Fibroblast of lung (primary cell): Measurements from ENCODE around the gene CADM2. TPM values are rescaled to one million over a fixed set of nuclear protein-coding genes. Genes with fewer than 3 reads are reported as not detected.
"Not testable (repeated sequence)": the region's sequence is repeated elsewhere in the genome, so short reads cannot be mapped to it uniquely, and the experiment has no call there.

ENCODE experiments used
- DNase-seq, 2 donors: peaks; one replicate each; pipeline versions ENCODE4 v3.0.0 to v3.0.0-alpha.2; 2010; ENCODE audit warnings: low read depth in 2 of 2
- H2AFZ ChIP-seq: 2 replicates; pipeline ENCODE4 v1.5.1; 2012; ENCODE audit warnings: low read length, control low read depth, inconsistent platforms
- H3K27ac ChIP-seq: 2 replicates; pipeline ENCODE4 v1.5.1; 2011; ENCODE audit warnings: low read length, control low read depth; ENCODE audit not compliant: insufficient read depth
- H3K27me3 ChIP-seq: 2 replicates; pipeline ENCODE4 v1.5.1; 2011; ENCODE audit warnings: mild to moderate bottlenecking, low read length; ENCODE audit not compliant: control insufficient read depth, insufficient read depth
- H3K36me3 ChIP-seq: 2 replicates; pipeline ENCODE4 v1.5.1; 2011; ENCODE audit warnings: low read length; ENCODE audit not compliant: control insufficient read depth, insufficient read depth
- H3K4me1 ChIP-seq: 2 replicates; pipeline ENCODE4 v1.5.1; 2011; ENCODE audit warnings: low read length; ENCODE audit not compliant: control insufficient read depth, insufficient read depth; ENCODE audit errors: extremely low read depth
- H3K4me2 ChIP-seq: 2 replicates; pipeline ENCODE4 v1.5.1; 2011; ENCODE audit warnings: low read length, control low read depth; ENCODE audit not compliant: insufficient read depth; ENCODE audit errors: extremely low read depth
- H3K4me3 ChIP-seq, 4 experiments: fragments of 200-600 bp in 1 of 4; sonication (generic) in 1 of 4; replicated peaks in 1 of 4; 2 replicates each; pipeline ENCODE4 v1.5.1; 2011 to 2016; ENCODE audit warnings: low read length in 4 of 4, low read depth in 3 of 4, mild to moderate bottlenecking in 3 of 4, control low read depth in 2 of 4, inconsistent platforms in 1 of 4, mixed read lengths in 1 of 4; ENCODE audit not compliant: insufficient read depth in 1 of 4; ENCODE audit errors: control extremely low read depth in 1 of 4
- H3K79me2 ChIP-seq: 2 replicates; pipeline ENCODE4 v1.5.1; 2012; ENCODE audit warnings: mild to moderate bottlenecking, low read length, inconsistent platforms; ENCODE audit not compliant: control insufficient read depth, insufficient read depth
- H3K9ac ChIP-seq: 2 replicates; pipeline ENCODE4 v1.5.1; 2011; ENCODE audit warnings: mild to moderate bottlenecking, low read length, control low read depth; ENCODE audit not compliant: insufficient read depth
- H3K9me3 ChIP-seq: 2 replicates; pipeline ENCODE4 v1.5.1; 2012; ENCODE audit warnings: low read depth, low read length; ENCODE audit not compliant: control insufficient read depth, insufficient read depth
- H4K20me1 ChIP-seq: 2 replicates; pipeline ENCODE4 v1.5.1; 2011; ENCODE audit warnings: low read length; ENCODE audit not compliant: control insufficient read depth, insufficient read depth; ENCODE audit errors: extremely low read depth
- CTCF ChIP-seq, 2 donors: IDR thresholded peaks in 1 of 2; conservative IDR thresholded peaks in 1 of 2; 1 replicate in 1 of 2; 2 replicates in 1 of 2; pipeline ENCODE4 v1.5.1; 2011 to 2012; ENCODE audit warnings: low read length in 2 of 2, control low read depth in 1 of 2, inconsistent platforms in 1 of 2, low read depth in 1 of 2, mild to moderate bottlenecking in 1 of 2
- EZH2 ChIP-seq: IDR thresholded peaks from 2 replicates; pipeline ENCODE4 v1.5.1; 2012; ENCODE audit warnings: low read length, control low read depth, mild to moderate bottlenecking; ENCODE audit errors: missing control alignments
- polyA plus RNA-seq, 2 donors: library from polyadenylated mRNA; depleted of rRNA in 1 of 2; stranded (reverse) in 1 of 2; unstranded in 1 of 2; fragments of >200 nt; gene quantifications; 2 replicates each; pipeline ENCODE4 v1.2.1, GENCODE V29; 2011 to 2012; ENCODE audit warnings: missing spikeins in 1 of 2
- total RNA-seq: library from RNA; depleted of rRNA; stranded (reverse); fragments of >200 nt; gene quantifications from 2 replicates; pipeline ENCODE4 v1.2.1, GENCODE V29; 2014

CADM2 gene
- total and polyA plus RNA-seq, 2 donors (not counting 1 experiment from before 2014, with no cell fraction given) = under 0.01 to 0.12 TPM

GRCh38 chr3:85142626-85143025 lies 183.8 kb downstream of the CADM2 start:
- H3K79me2 ChIP-seq = no peaks in the 10 kb centered on the region
- no peak overlapping the region for H3K4me2 ChIP-seq
- no peak overlapping the region for H2AFZ ChIP-seq
- H3K27ac ChIP-seq = no peak overlapping the region
- no peak overlapping the region for H3K4me3 ChIP-seq
- no peaks in the 10 kb centered on the region for H3K9me3 ChIP-seq
- TF ChIP-seq EZH2 (no peak), CTCF (conservative IDR thresholded peaks at IDR 0.05 in 1 of 2, IDR thresholded peaks at IDR 0.05 in 1 of 2; ENCODE audit: low read depth in 1 of 2, low read length in 2 of 2) (no peak)
- no peaks in the 10 kb centered on the region for H3K27me3 ChIP-seq
- no peak for DNase-seq
- no peaks in the 10 kb centered on the region for H3K4me1 ChIP-seq
- no peak overlapping the region for H3K9ac ChIP-seq
- no peaks in the 10 kb centered on the region for H3K36me3 ChIP-seq
- no peaks in the 10 kb centered on the region for H4K20me1 ChIP-seq

GRCh38 chr3:85148036-85148435 lies 189.2 kb downstream of the CADM2 start:
- no peaks in the 10 kb centered on the region for H4K20me1 ChIP-seq
- H3K4me1 ChIP-seq = no peaks in the 10 kb centered on the region
- H3K4me3 ChIP-seq = no peak overlapping the region
- H3K36me3 ChIP-seq = no peaks in the 10 kb centered on the region
- TF ChIP-seq EZH2 = no peak
- no peak for TF ChIP-seq CTCF (conservative IDR thresholded peaks at IDR 0.05 in 1 of 2, IDR thresholded peaks at IDR 0.05 in 1 of 2; ENCODE audit: low read depth in 1 of 2, low read length in 2 of 2)
- no peak for DNase-seq
- no peaks in the 10 kb centered on the region for H3K9me3 ChIP-seq
- no peak overlapping the region for H3K9ac ChIP-seq
- no peak overlapping the region for H3K4me2 ChIP-seq
- no peak overlapping the region for H2AFZ ChIP-seq
- no peak overlapping the region for H3K27ac ChIP-seq
- H3K27me3 ChIP-seq = no peaks in the 10 kb centered on the region
- H3K79me2 ChIP-seq = no peaks in the 10 kb centered on the region

GRCh38 chr3:85151555-85151954 lies 192.8 kb downstream of the CADM2 start:
- H4K20me1 ChIP-seq = no peaks in the 10 kb centered on the region
- H3K4me3 ChIP-seq = no peak overlapping the region
- no peak overlapping the region for H2AFZ ChIP-seq
- H3K36me3 ChIP-seq = no peaks in the 10 kb centered on the region
- no peak overlapping the region for H3K9ac ChIP-seq
- no peak overlapping the region for H3K27ac ChIP-seq
- H3K9me3 ChIP-seq = no peaks in the 10 kb centered on the region
- no peak overlapping the region for H3K4me2 ChIP-seq
- H3K4me1 ChIP-seq = no peaks in the 10 kb centered on the region
- no peaks in the 10 kb centered on the region for H3K27me3 ChIP-seq
- H3K79me2 ChIP-seq = no peaks in the 10 kb centered on the region
- no peak for DNase-seq
- no peak for TF ChIP-seq EZH2
- no peak for TF ChIP-seq CTCF (conservative IDR thresholded peaks at IDR 0.05 in 1 of 2, IDR thresholded peaks at IDR 0.05 in 1 of 2; ENCODE audit: low read depth in 1 of 2, low read length in 2 of 2)

GRCh38 chr3:85153279-85153678 lies 194.5 kb downstream of the CADM2 start:
- not testable (repeated sequence) for H4K20me1 ChIP-seq, H2AFZ ChIP-seq, H3K79me2 ChIP-seq, H3K27me3 ChIP-seq, H3K4me2 ChIP-seq, H3K4me1 ChIP-seq, H3K4me3 ChIP-seq, H3K9me3 ChIP-seq, DNase-seq, H3K36me3 ChIP-seq, H3K9ac ChIP-seq, H3K27ac ChIP-seq
